HuH-7.5 (cell line): ENCODE measurements around the gene TMBIM4.
A peak's percentile ranks its signal among the peaks of the same experiment; 100 is the strongest.
"Not testable (repeated sequence)": the region's sequence is repeated elsewhere in the genome, so short reads cannot be mapped to it uniquely, and the experiment has no call there.

Source experiments
- DNase-seq: peaks from one replicate; pipeline ENCODE4 v3.0.0; 2011; ENCODE audit warnings: low spot score

TMBIM4 gene

GRCh38 chr12:66169221-66170170 lies at the start of gene TMBIM4:
Gene TMBIM4, minus strand, starts transcription at chr12:66169996. Its CDS starts 45 bp downstream, at chr12:66169951.
- peak; percentile 86 for DNase-seq

- no peak for DNase-seq
Measured at GRCh38 chr12:66217342-66217917, 47.6 kb upstream of the TMBIM4 start.

GRCh38 chr12:66213011-66213410 lies 43.2 kb upstream of the TMBIM4 start:
- not testable (repeated sequence) for DNase-seq

GRCh38 chr12:66211573-66211972 lies 41.8 kb upstream of the TMBIM4 start:
- not testable (repeated sequence) for DNase-seq

- no peak for DNase-seq
Measured at GRCh38 chr12:66210840-66211239, 41.0 kb upstream of the TMBIM4 start.

- no peak for DNase-seq
Measured at GRCh38 chr12:66206141-66206540, 36.3 kb upstream of the TMBIM4 start.

- no peak for DNase-seq
Measured at GRCh38 chr12:66203820-66204219, 34.0 kb upstream of the TMBIM4 start.

GRCh38 chr12:66199831-66200509 lies 30.2 kb upstream of the TMBIM4 start:
- no peak for DNase-seq

- DNase-seq = no peak
Measured at GRCh38 chr12:66199141-66199540, 29.3 kb upstream of the TMBIM4 start.

GRCh38 chr12:66197495-66197921 lies 27.7 kb upstream of the TMBIM4 start:
- DNase-seq = no peak

GRCh38 chr12:66196806-66197205 lies 27.0 kb upstream of the TMBIM4 start:
- DNase-seq = no peak

- no peak for DNase-seq
Measured at GRCh38 chr12:66195242-66195641, 25.4 kb upstream of the TMBIM4 start.

- no peak for DNase-seq
Measured at GRCh38 chr12:66194122-66194521, 24.3 kb upstream of the TMBIM4 start.

- DNase-seq = no peak
Measured at GRCh38 chr12:66191547-66192126, 21.8 kb upstream of the TMBIM4 start.

GRCh38 chr12:66190519-66191370 lies 20.9 kb upstream of the TMBIM4 start:
- DNase-seq = no peak

GRCh38 chr12:66189889-66190288 lies 20.1 kb upstream of the TMBIM4 start:
- DNase-seq = no peak

- no peak for DNase-seq
Measured at GRCh38 chr12:66189486-66189843, 19.7 kb upstream of the TMBIM4 start.

GRCh38 chr12:66188584-66189485 lies 19.0 kb upstream of the TMBIM4 start, which contains the start of gene IRAK3:
Gene IRAK3, plus strand, starts transcription at chr12:66189214. Its CDS starts 86 bp downstream, at chr12:66189300.
- peak; percentile 43 for DNase-seq

- DNase-seq = no peak
Measured at GRCh38 chr12:66187821-66188220, 18.0 kb upstream of the TMBIM4 start.

- no peak for DNase-seq
Measured at GRCh38 chr12:66187036-66187435, 17.2 kb upstream of the TMBIM4 start.
